ENCODE data around the gene CHD2.

DNA sequence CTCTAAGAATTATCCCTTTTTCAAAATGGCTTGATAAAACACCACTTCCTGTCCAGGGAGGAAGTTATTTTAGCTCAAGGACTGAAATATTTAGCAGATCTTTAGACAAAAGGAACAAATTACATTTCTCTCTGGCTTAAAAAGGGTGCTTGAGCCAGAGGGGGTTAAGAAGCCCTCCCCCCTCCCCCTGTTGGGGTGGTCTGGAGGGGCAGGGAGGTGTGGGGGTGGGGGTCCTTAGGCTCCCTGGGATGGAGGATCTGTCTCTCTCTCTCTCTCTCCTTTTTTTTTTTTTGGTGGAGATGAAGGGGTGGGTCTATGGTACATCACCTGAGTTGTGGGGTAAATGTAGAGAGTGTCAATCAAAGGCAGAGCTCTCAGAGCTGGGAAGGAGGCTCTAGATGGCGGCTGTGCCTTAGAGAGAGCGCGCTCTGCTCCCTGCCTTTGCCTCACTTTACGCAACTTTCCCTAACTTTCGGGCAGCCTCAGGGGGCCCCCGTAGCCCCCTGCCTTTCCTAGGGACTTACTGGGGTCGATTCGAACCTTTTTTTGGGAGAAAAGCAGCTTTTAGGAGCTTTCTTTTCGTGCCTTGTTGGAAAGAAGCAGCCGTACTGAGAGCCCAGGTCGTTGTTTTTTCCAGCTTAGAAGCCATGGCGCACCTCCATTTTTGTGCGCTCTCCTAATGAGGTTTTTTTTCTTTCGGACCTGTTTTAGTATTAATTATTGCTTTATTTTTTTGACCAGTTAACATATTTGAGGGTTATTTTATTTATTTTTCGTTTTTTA lies at the start of gene CHD2:
- TF ChIP-seq, protein P1, sequence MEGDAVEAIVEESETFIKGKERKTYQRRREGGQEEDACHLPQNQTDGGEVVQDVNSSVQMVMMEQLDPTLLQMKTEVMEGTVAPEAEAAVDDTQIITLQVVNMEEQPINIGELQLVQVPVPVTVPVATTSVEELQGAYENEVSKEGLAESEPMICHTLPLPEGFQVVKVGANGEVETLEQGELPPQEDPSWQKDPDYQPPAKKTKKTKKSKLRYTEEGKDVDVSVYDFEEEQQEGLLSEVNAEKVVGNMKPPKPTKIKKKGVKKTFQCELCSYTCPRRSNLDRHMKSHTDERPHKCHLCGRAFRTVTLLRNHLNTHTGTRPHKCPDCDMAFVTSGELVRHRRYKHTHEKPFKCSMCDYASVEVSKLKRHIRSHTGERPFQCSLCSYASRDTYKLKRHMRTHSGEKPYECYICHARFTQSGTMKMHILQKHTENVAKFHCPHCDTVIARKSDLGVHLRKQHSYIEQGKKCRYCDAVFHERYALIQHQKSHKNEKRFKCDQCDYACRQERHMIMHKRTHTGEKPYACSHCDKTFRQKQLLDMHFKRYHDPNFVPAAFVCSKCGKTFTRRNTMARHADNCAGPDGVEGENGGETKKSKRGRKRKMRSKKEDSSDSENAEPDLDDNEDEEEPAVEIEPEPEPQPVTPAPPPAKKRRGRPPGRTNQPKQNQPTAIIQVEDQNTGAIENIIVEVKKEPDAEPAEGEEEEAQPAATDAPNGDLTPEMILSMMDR (IDR thresholded peaks at IDR 0.05; ENCODE audit: insufficient read depth, low read depth, low read length), result no peak
- TF ChIP-seq EZH2 (IDR thresholded peaks at IDR 0.05; ENCODE audit: insufficient read depth, low read length), result no peak

All from astrocyte (in vitro differentiated cells and primary cell).